ENCODE measurements around the gene MEGF11.
"Not testable (repeated sequence)": the region's sequence is repeated elsewhere in the genome, so short reads cannot be mapped to it uniquely, and the experiment has no call there.

The MEGF11 gene

GRCh38 chr15:66275352-66275751, 21.8 kb upstream of the MEGF11 start:
- no peak for DNase-seq (ENCODE audit: low spot score)
- TF ChIP-seq CTCF (IDR thresholded peaks at IDR 0.05; ENCODE audit: extremely low read depth, missing control alignments) = no peak

- no peak for DNase-seq (ENCODE audit: low spot score)
- TF ChIP-seq CTCF (IDR thresholded peaks at IDR 0.05; ENCODE audit: extremely low read depth, missing control alignments) = no peak
Measured at GRCh38 chr15:66270932-66271331, 17.4 kb upstream of the MEGF11 start.

- TF ChIP-seq CTCF (IDR thresholded peaks at IDR 0.05; ENCODE audit: extremely low read depth, missing control alignments) = no peak
- no peak for DNase-seq (ENCODE audit: low spot score)
Measured at GRCh38 chr15:66269326-66270090, 16.0 kb upstream of the MEGF11 start.

- no peak for TF ChIP-seq CTCF (IDR thresholded peaks at IDR 0.05; ENCODE audit: extremely low read depth, missing control alignments)
- no peak for DNase-seq (ENCODE audit: low spot score)
Measured at GRCh38 chr15:66264859-66265513, 11.4 kb upstream of the MEGF11 start.

- not testable (repeated sequence) for DNase-seq (ENCODE audit: low spot score)
Measured at GRCh38 chr15:66262837-66263236, 9.3 kb upstream of the MEGF11 start.

- DNase-seq (ENCODE audit: low spot score) = no peak
- TF ChIP-seq CTCF (IDR thresholded peaks at IDR 0.05; ENCODE audit: extremely low read depth, missing control alignments) = no peak
Measured at GRCh38 chr15:66261056-66261455, 7.5 kb upstream of the MEGF11 start.

- no peak for DNase-seq (ENCODE audit: low spot score)
- no peak for TF ChIP-seq CTCF (IDR thresholded peaks at IDR 0.05; ENCODE audit: extremely low read depth, missing control alignments)
Measured at GRCh38 chr15:66256692-66257091, 3.1 kb upstream of the MEGF11 start.

All from GM20000 (cell line).